ENCODE data around the gene C12orf76. TPM values are rescaled to one million over a fixed set of nuclear protein-coding genes. Genes with fewer than 3 reads are reported as not detected.

Gene C12orf76
- total and polyA plus RNA-seq, 2 of the 13 experiments (the other 11 are each of a cell fraction or from before 2014, with no cell fraction given): 15.8 to 38.4 TPM

GRCh38 chr12:110035534-110036104 is 12.7 kb downstream of the C12orf76 start (continued):
- peak; percentile 42 for TF ChIP-seq ZNF350 (CRISPR knock-in tag; IDR thresholded peaks at IDR 0.05; ENCODE audit: borderline replicate concordance, low read depth)
- TF ChIP-seq ZBTB7A (CRISPR knock-in tag; IDR thresholded peaks at IDR 0.05): peak; percentile 65; the same call in 1 of the 2 replicates
- no peak for TF ChIP-seq IRX3 (CRISPR knock-in tag; IDR thresholded peaks at IDR 0.05; ENCODE audit: borderline replicate concordance, low read depth)
- TF ChIP-seq ZNF703 (CRISPR knock-in tag; IDR thresholded peaks at IDR 0.05; ENCODE audit: borderline replicate concordance): no peak
- no peak for TF ChIP-seq MAFK (conservative IDR thresholded peaks at IDR 0.05 in 1 of 2, IDR thresholded peaks at IDR 0.05 in 1 of 2; ENCODE audit: low read length in 2 of 2)
- no peak for TF ChIP-seq SRY (CRISPR knock-in tag; IDR thresholded peaks at IDR 0.05)
- TF ChIP-seq MEF2D (CRISPR knock-in tag; IDR thresholded peaks at IDR 0.05): peak; percentile 72; the same call in 1 of the 2 replicates
- TF ChIP-seq ZNF644 (CRISPR knock-in tag; IDR thresholded peaks at IDR 0.05; ENCODE audit: low read depth): no peak
- no peak for TF ChIP-seq ZBTB38 (CRISPR knock-in tag; IDR thresholded peaks at IDR 0.05)
- TF ChIP-seq FOXC1 (CRISPR knock-in tag; IDR thresholded peaks at IDR 0.05; ENCODE audit: borderline replicate concordance): no peak
- TF ChIP-seq ZNF121 (CRISPR knock-in tag; IDR thresholded peaks at IDR 0.05): peak; percentile 100
- no peak for TF ChIP-seq SMYD3 (CRISPR knock-in tag; IDR thresholded peaks at IDR 0.05)
- TF ChIP-seq SMAD9 (CRISPR knock-in tag; IDR thresholded peaks at IDR 0.05): no peak
- TF ChIP-seq NFE2L1 (CRISPR knock-in tag; IDR thresholded peaks at IDR 0.05; ENCODE audit: borderline replicate concordance): no peak
- TF ChIP-seq ZNF629 (CRISPR knock-in tag; conservative IDR thresholded peaks at IDR 0.05): no peak
- no peak for TF ChIP-seq ZFX (CRISPR knock-in tag; IDR thresholded peaks at IDR 0.05; ENCODE audit: low read depth)
- no peak for TF ChIP-seq ETS1 (CRISPR knock-in tag; IDR thresholded peaks at IDR 0.05)
- no peak for TF ChIP-seq SIX4 (CRISPR knock-in tag; IDR thresholded peaks at IDR 0.05)
- no peak; the same call in none of the 2 replicates for TF ChIP-seq HDAC2 (CRISPR knock-in tag; IDR thresholded peaks at IDR 0.05)
- peak; percentile 66; the same call in 1 of the 2 replicates for TF ChIP-seq FOXA3 (CRISPR knock-in tag; IDR thresholded peaks at IDR 0.05)
- TF ChIP-seq TOE1 (CRISPR knock-in tag; IDR thresholded peaks at IDR 0.05): no peak
- no peak for TF ChIP-seq ZNF557 (CRISPR knock-in tag; IDR thresholded peaks at IDR 0.05)
- TF ChIP-seq ZNF672 (CRISPR knock-in tag; IDR thresholded peaks at IDR 0.05): no peak
- TF ChIP-seq ZNF510 (CRISPR knock-in tag; IDR thresholded peaks at IDR 0.05; ENCODE audit: low read depth): no peak
- no peak for TF ChIP-seq ZNF260 (CRISPR knock-in tag; IDR thresholded peaks at IDR 0.05; ENCODE audit: borderline replicate concordance, low read depth)
- no peak for TF ChIP-seq ZNF143 (CRISPR knock-in tag; IDR thresholded peaks at IDR 0.05)
- TF ChIP-seq PLRG1 (conservative IDR thresholded peaks at IDR 0.05): no peak
- TF ChIP-seq LBX2 (CRISPR knock-in tag; IDR thresholded peaks at IDR 0.05; ENCODE audit: borderline replicate concordance): no peak
- TF ChIP-seq ELF4 (CRISPR knock-in tag; IDR thresholded peaks at IDR 0.05; ENCODE audit: borderline replicate concordance): no peak
- TF ChIP-seq CBX1 (IDR thresholded peaks at IDR 0.05; ENCODE audit: low read depth): no peak
- TF ChIP-seq ZMYM3 (CRISPR knock-in tag; IDR thresholded peaks at IDR 0.05): peak; percentile 97
- TF ChIP-seq BRD4 (CRISPR knock-in tag; IDR thresholded peaks at IDR 0.05): no peak
- TF ChIP-seq ATF4 (CRISPR knock-in tag; IDR thresholded peaks at IDR 0.05): no peak

All from HepG2 (cell line).